Astrocyte of the cerebellum (primary cell): ENCODE measurements around the gene PEAK1.

ENCODE experiments used
- DNase-seq: peaks from one replicate; pipeline ENCODE4 v3.0.0-alpha.2; 2011; ENCODE audit warnings: low read depth
- H3K4me3 ChIP-seq: 2 replicates; pipeline ENCODE4 v1.5.1; 2011; ENCODE audit warnings: mild to moderate bottlenecking, low read depth, low read length, moderate library complexity
- in situ Hi-C: cut with HindIII; loops from 2 replicates; pipeline ENCODE4 v1.10.0; 2017; ENCODE audit warnings: low sequenced_read_pairs
- TF ChIP-seq, protein P1 (sequence below): IDR thresholded peaks from 2 replicates; pipeline ENCODE4 v1.5.1; 2012; ENCODE audit warnings: low read length, low read depth, moderate library complexity, mild to moderate bottlenecking; ENCODE audit errors: missing control alignments

PEAK1 gene

GRCh38 chr15:77075528-77075927 is 344.4 kb downstream of the PEAK1 start:
- DNase-seq = no peak
- H3K4me3 ChIP-seq = no peak overlapping the region
- TF ChIP-seq, protein P1, sequence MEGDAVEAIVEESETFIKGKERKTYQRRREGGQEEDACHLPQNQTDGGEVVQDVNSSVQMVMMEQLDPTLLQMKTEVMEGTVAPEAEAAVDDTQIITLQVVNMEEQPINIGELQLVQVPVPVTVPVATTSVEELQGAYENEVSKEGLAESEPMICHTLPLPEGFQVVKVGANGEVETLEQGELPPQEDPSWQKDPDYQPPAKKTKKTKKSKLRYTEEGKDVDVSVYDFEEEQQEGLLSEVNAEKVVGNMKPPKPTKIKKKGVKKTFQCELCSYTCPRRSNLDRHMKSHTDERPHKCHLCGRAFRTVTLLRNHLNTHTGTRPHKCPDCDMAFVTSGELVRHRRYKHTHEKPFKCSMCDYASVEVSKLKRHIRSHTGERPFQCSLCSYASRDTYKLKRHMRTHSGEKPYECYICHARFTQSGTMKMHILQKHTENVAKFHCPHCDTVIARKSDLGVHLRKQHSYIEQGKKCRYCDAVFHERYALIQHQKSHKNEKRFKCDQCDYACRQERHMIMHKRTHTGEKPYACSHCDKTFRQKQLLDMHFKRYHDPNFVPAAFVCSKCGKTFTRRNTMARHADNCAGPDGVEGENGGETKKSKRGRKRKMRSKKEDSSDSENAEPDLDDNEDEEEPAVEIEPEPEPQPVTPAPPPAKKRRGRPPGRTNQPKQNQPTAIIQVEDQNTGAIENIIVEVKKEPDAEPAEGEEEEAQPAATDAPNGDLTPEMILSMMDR = no peak
- in situ Hi-C loops = no loop called here

- no peak for DNase-seq
- H3K4me3 ChIP-seq = no peak overlapping the region
- in situ Hi-C loops = no loop called here
- TF ChIP-seq, protein P1 = no peak
Measured at GRCh38 chr15:77074350-77074749, 345.6 kb downstream of the PEAK1 start.

DNA sequence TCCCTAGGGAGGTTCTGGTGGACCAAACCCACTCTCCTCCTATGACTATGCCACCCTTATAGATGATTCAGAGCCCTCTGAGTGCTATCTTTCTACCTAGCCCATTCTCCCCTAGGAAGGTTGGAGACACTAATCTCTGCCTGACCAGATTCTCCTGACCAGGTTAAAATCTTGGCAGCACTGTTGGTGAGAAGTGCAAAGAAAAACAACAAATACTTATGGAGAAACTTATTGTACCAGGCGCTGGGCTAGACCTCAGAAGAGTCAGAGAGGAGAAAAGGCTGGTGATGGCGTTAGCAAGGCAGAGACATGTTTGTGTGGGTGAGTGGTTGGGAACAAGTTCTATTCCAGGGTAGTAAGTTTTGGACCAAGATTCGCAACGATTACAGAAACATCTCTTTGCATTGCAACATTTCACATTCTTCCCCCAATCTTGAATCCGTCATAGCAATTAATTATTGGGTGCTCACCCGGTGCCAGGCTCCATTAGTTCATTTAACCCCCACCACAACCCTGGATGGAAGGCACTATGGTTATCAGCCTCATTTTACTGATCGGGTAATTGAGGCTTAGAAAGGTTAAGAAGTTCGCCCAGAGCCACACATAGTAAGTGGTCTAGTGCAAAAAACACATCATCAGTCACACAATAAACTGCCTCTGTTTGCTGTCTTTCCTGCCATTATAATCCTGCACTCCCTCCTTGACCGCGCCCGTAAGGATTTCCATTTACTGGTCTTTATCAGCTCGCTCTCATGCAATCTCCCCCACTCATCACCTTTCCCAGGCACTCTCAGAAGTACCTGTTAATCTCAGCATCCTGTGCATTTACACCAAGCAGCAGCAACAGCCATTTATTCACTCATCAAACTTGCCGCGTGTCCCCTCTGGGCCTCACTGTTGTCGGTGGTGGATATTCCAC is 348.3 kb downstream of the PEAK1 start:
- in situ Hi-C loops = no loop called here
- H3K4me3 ChIP-seq = peak overlapping the region; percentile 70
- TF ChIP-seq, protein P1 = no peak
- DNase-seq = no peak

GRCh38 chr15:77070495-77071304 is 349.2 kb downstream of the PEAK1 start, which contains the start of gene TSPAN3:
TSPAN3 (minus strand) TSS chr15:77071109; CDS start chr15:77070954, 155 bp downstream.
- H3K4me3 ChIP-seq = peak within 1 kb of the TSS; percentile 70
- TF ChIP-seq, protein P1 = no peak
- in situ Hi-C loops = no loop called here
- DNase-seq = peak; percentile 76

DNA sequence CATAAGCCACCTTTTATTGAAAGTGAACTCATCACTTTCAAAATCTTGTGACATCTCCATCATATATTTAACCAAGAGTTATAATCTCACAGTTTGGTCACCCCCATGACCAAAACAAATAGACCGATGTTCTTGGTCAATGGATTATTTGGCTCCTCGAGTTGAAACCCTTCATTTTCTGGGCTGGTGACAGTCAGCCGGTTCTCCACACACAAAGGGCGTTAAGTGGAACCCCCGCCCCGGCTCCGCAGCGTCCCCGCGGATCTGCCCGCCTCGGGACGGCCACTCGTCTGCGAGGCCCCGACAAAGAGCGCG is 349.8 kb downstream of the PEAK1 start:
- peak overlapping the region; percentile 70 for H3K4me3 ChIP-seq
- TF ChIP-seq, protein P1 = no peak
- no peak for DNase-seq
- in situ Hi-C loops = no loop called here

DNA sequence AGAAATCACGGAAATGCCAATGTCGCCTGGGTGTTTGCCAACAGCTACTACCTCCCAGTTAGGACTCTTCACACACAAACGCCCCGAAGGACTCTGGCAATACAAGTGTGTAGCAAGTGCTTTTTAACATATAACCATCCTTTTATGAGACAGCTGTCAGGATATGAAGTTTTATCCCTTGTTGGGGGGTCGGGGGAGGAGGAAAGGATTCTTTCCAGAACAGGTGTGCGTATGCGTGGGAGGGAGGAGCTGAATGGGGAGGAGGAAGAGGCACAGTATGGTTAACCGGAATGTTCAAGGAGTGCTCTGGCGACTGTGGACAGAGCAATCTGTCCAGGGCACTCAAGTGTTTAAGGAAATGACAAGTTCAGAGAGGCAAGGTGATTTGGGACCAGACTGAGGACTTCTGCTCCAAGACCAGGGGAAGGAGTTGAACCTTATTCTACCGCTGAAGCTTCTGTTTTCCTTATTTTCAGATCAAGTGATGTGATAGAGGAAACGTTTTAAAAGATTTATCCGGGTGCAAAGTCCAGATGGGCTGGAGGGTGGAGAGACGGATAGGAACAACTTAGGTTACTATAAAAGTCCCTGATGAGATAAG is 350.3 kb downstream of the PEAK1 start:
- in situ Hi-C loops = no loop called here
- DNase-seq = no peak
- H3K4me3 ChIP-seq = peak overlapping the region; percentile 70
- TF ChIP-seq, protein P1 = no peak
